IMR-90 (cell line): Measurements from ENCODE around the gene SPTLC1. TPM values are rescaled to one million over a fixed set of nuclear protein-coding genes. Genes with fewer than 3 reads are reported as not detected.
"Not testable (repeated sequence)": the region's sequence is repeated elsewhere in the genome, so short reads cannot be mapped to it uniquely, and the experiment has no call there.

Experiments
- ATAC-seq: fragments of 200-7000 bp; cut with Tn5 transposase; 2 replicates; pipeline ENCODE4 v1.9.1; 2020; ENCODE audit warnings: low read depth, mild to moderate bottlenecking, moderate library complexity
- BruUV-seq: library from RNA; stranded (reverse); fragments of 400-500 nt; replicated peaks from 2 replicates; lab custom pipeline; 2021; lab: Mats Ljungman, UMichigan
- CTCF ChIA-PET: fragments of 300-600 bp; formaldehyde crosslinking; extraction: SDS; loops from one replicate; lab custom pipeline; 2021; ENCODE audit warnings: antibody characterized with exemption; lab: Yijun Ruan, JAX
- POLR2A ChIA-PET: fragments of 300-600 bp; sonication (Branson Sonifier 250); formaldehyde crosslinking; loops from one replicate; lab custom pipeline; 2022; ENCODE audit warnings: antibody characterized with exemption; ENCODE audit not compliant: unreplicated experiment; lab: Charles Lee
- DNase-seq: peaks from one replicate; pipeline ENCODE4 v3.0.0; 2013
- H2AFZ ChIP-seq: replicated peaks from 2 replicates; pipeline ENCODE3; 2013; ENCODE audit warnings: low read length, mild to moderate bottlenecking; ENCODE audit not compliant: poor library complexity
- H2AK5ac ChIP-seq: 2 replicates; pipeline ENCODE4 v1.6.1; 2013; ENCODE audit warnings: low read depth, low read length, inconsistent platforms
- H2AK9ac ChIP-seq: replicated peaks from 2 replicates; pipeline ENCODE3; 2013; ENCODE audit warnings: mild to moderate bottlenecking, low read depth, low read length, moderate library complexity; ENCODE audit not compliant: poor library complexity
- H2BK120ac ChIP-seq: 2 replicates; pipeline ENCODE4 v1.6.1; 2013; ENCODE audit warnings: low read depth, low read length, inconsistent platforms
- H2BK15ac ChIP-seq: 3 replicates; pipeline ENCODE4 v1.6.1; 2013; ENCODE audit warnings: low read depth, low read length, inconsistent platforms
- H2BK20ac ChIP-seq: 2 replicates; pipeline ENCODE4 v1.6.1; 2013; ENCODE audit warnings: low read depth, mild to moderate bottlenecking, inconsistent platforms, low read length, moderate library complexity
- H2BK5ac ChIP-seq: 2 replicates; pipeline ENCODE4 v1.6.1; 2013; ENCODE audit warnings: mild to moderate bottlenecking, low read depth, low read length, inconsistent platforms; ENCODE audit not compliant: poor library complexity, severe bottlenecking
- H3K14ac ChIP-seq: replicated peaks from 2 replicates; pipeline ENCODE4 v1.6.1; 2013; ENCODE audit warnings: low read depth, low read length, inconsistent platforms
- H3K18ac ChIP-seq: 2 replicates; pipeline ENCODE4 v1.6.1; 2013; ENCODE audit warnings: low read depth, low read length, control low read depth
- H3K23ac ChIP-seq: 2 replicates; pipeline ENCODE4 v1.6.1; 2013; ENCODE audit warnings: low read depth, low read length, inconsistent platforms
- H3K27ac ChIP-seq: 2 replicates; pipeline ENCODE4 v1.5.1; 2013; ENCODE audit warnings: mild to moderate bottlenecking, control low read depth, low read length; ENCODE audit not compliant: insufficient read depth
- H3K27me3 ChIP-seq: 2 replicates; pipeline ENCODE4 v1.6.1; 2013; ENCODE audit warnings: low read length; ENCODE audit not compliant: control insufficient read depth, insufficient read depth
- H3K36me3 ChIP-seq: 2 replicates; pipeline ENCODE4 v1.6.1; 2013; ENCODE audit warnings: low read length, mixed read lengths; ENCODE audit not compliant: control insufficient read depth, insufficient read depth
- H3K4ac ChIP-seq: 2 replicates; pipeline ENCODE4 v1.6.1; 2013; ENCODE audit warnings: low read depth, low read length, inconsistent platforms
- H3K4me1 ChIP-seq: 2 replicates; pipeline ENCODE4 v1.6.1; 2013; ENCODE audit warnings: low read length, mixed read lengths; ENCODE audit not compliant: control insufficient read depth, insufficient read depth
- H3K4me2 ChIP-seq: 2 replicates; pipeline ENCODE4 v1.6.1; 2013; ENCODE audit warnings: low read depth, mild to moderate bottlenecking, control low read depth, low read length, moderate library complexity
- H3K4me3 ChIP-seq: 2 replicates; pipeline ENCODE4 v1.5.1; 2013; ENCODE audit warnings: low read depth, mild to moderate bottlenecking, control low read depth, low read length, moderate library complexity; ENCODE audit not compliant: insufficient read depth
- H3K56ac ChIP-seq: 2 replicates; pipeline ENCODE4 v1.6.1; 2013; ENCODE audit warnings: low read length, inconsistent platforms; ENCODE audit not compliant: insufficient read depth; ENCODE audit errors: extremely low read depth
- H3K79me1 ChIP-seq, 2 experiments: 2 replicates each; pipeline ENCODE4 v1.6.1; 2013; ENCODE audit warnings: low read length in 2 of 2, inconsistent platforms in 1 of 2, low read depth in 1 of 2
- H3K9ac ChIP-seq: 2 replicates; pipeline ENCODE4 v1.6.1; 2013; ENCODE audit warnings: low read depth, low read length, control low read depth
- H3K9me1 ChIP-seq: 2 replicates; pipeline ENCODE4 v1.6.1; 2013; ENCODE audit warnings: low read length, inconsistent platforms; ENCODE audit not compliant: insufficient read depth
- H3K9me3 ChIP-seq: 2 replicates; pipeline ENCODE4 v1.6.1; 2013; ENCODE audit warnings: low read length; ENCODE audit not compliant: control insufficient read depth, insufficient read depth
- H4K20me1 ChIP-seq: 2 replicates; pipeline ENCODE4 v1.6.1; 2013; ENCODE audit warnings: low read length, inconsistent platforms; ENCODE audit not compliant: insufficient read depth
- H4K5ac ChIP-seq: 2 replicates; pipeline ENCODE4 v1.6.1; 2013; ENCODE audit warnings: mild to moderate bottlenecking, low read depth, low read length, control low read depth
- H4K8ac ChIP-seq, 2 experiments: 2 replicates each; pipeline ENCODE4 v1.6.1; 2013; ENCODE audit warnings: low read depth in 2 of 2, low read length in 2 of 2, control low read depth in 1 of 2, inconsistent platforms in 1 of 2
- H4K91ac ChIP-seq: 2 replicates; pipeline ENCODE4 v1.6.1; 2013; ENCODE audit warnings: low read depth, low read length, inconsistent platforms; ENCODE audit not compliant: insufficient read depth
- CHD1 ChIP-seq: IDR thresholded peaks from 2 replicates; pipeline ENCODE4 v1.6.1; 2012; ENCODE audit warnings: low read depth, low read length, improper control_type of control experiment
- CTCF ChIP-seq: conservative IDR thresholded peaks from 2 replicates; pipeline ENCODE4 v1.5.1; 2012; ENCODE audit warnings: mild to moderate bottlenecking, low read depth, low read length, improper control_type of control experiment
- MXI1 ChIP-seq: IDR thresholded peaks from 2 replicates; pipeline ENCODE4 v1.6.1; 2012; ENCODE audit warnings: low read depth, mild to moderate bottlenecking, low read length, moderate library complexity, borderline replicate concordance
- RAD21 ChIP-seq: IDR thresholded peaks from 2 replicates; pipeline ENCODE4 v1.6.1; 2012; ENCODE audit warnings: low read length, improper control_type of control experiment
- RFX5 ChIP-seq: IDR thresholded peaks from 2 replicates; pipeline ENCODE4 v1.8.0; 2012; ENCODE audit warnings: low read depth, mild to moderate bottlenecking, low read length, moderate library complexity
- WGBS, 2 experiments: methylation state at CpG; one replicate each; pipeline versions ENCODE4 v1.1.5 to v1.1.7; 2013; ENCODE audit warnings: missing lambda C conversion rate in 2 of 2; ENCODE audit not compliant: insufficient read length in 1 of 2; ENCODE audit errors: extremely low coverage in 2 of 2; 5-methylcytosine and 5-hydroxymethylcytosine counted together
- dilution Hi-C: fragments of 300-500 bp; cut with HindIII; formaldehyde crosslinking; loops from one replicate; pipeline ENCODE4 v1.14.3; 2018; ENCODE audit warnings: low sequenced_read_pairs; ENCODE audit not compliant: unreplicated experiment
- in situ Hi-C: fragments of 300-500 bp; cut with MboI; formaldehyde crosslinking; loops from 3 replicates; pipeline ENCODE4 v1.14.3; 2019; ENCODE audit warnings: low sequenced_read_pairs, inconsistent platforms, mixed read lengths
- intact Hi-C: fragments of 100-400 bp; cut with micrococcal nuclease; formaldehyde crosslinking; loops from 2 replicates; pipeline ENCODE4 v1.10.0; 2022
- polyA plus RNA-seq, 3 experiments: library from polyadenylated mRNA; depleted of rRNA; stranded (reverse); fragments of >200 nt; gene quantifications; 2 replicates each; pipeline ENCODE4 v1.2.3, GENCODE V29; 2012; ENCODE audit warnings: low replicate concordance in 1 of 3
- total RNA-seq: library from RNA; depleted of rRNA; stranded (reverse); fragments of >200 nt; gene quantifications from 2 replicates; pipeline ENCODE4 v1.2.3, GENCODE V29; 2012
- TF ChIP-seq, protein P1 (sequence below): fragments of 150-350 bp; IDR thresholded peaks from 2 replicates; pipeline ENCODE4 v1.6.1; 2017; ENCODE audit warnings: mild to moderate bottlenecking, antibody characterized with exemption, low read length, low read depth

The SPTLC1 gene
- total and polyA plus RNA-seq, 2 of the 4 experiments (the other 2 are of a cell fraction), result 65.7 to 92.7 TPM

DNA sequence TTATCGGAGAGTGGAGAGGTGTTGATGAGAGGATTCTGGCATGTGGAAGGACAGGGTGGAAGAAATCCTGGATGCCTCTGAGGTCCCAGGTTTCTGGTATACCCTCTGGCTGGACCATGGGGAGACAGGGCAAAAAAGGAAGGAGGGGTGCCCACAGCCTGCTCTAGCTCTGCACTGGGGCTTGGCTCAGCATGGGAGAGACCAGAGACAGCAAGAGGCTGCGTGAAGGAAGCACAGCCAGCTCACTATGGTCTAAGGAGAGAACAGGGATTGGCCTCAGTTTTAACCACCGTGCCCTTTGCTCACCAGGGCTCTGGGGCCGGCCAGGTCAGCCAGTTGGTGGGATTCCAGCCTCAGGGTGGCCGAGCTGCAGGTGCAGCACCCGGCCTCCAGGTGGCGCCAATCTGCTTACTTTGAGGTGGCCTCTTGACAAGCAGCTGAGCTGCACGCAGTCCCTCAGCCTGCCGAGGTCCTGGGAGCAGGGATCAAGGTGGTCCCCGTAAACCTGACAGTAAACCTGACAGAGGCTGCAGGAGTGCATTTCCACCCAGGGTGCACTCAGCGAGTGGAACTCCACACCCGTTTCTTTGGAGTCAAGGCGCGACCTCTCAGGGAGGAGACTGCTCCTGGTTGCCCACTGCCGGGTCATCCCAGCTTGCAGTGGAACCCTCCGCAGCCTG is 25.0 kb upstream of the SPTLC1 start (continued):
- TF ChIP-seq RFX5 (no peak), RAD21 (peak; percentile 86), CHD1 (no peak)

DNA sequence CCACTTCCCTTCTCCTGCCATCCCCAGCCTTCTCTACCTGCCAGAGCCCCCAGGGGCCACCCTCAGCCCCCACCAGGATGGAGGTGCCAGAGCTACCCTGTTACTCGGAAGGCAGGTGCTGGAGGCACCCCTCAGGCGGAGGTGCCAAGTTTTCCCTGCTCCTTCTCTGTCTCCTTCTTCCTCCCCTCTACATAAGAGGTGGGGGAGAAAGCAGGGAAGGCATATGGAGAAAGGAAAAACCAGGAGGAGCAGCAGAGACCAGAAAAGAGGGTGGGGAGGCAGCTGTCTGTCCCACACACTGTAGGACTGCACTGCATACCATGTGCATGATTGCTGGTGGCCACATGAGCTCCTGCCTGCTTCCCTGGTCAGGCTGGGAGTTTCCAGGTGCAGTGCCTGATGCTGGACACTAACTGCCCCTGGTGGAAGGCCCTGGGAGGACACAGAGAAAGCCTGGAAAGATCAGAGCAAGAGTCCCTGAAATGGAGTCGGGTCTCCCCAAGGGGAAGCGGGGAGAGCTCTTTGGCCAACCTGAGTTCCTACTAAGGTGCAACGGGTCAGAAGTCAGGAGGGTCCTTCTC is 23.8 kb upstream of the SPTLC1 start:
- H3K9me3 ChIP-seq, H4K20me1 ChIP-seq, dilution Hi-C loops, H3K4me2 ChIP-seq, H3K9ac ChIP-seq, H3K27ac ChIP-seq, H3K27me3 ChIP-seq, H3K9me1 ChIP-seq, BruUV-seq, H3K4me3 ChIP-seq: not testable (repeated sequence)
- in situ Hi-C loops (loop anchor here (10.0 kb wide), 3 partner anchors 156 to 496 kb away; partner anchors contain the start of gene IARS1), intact Hi-C loops (loop anchor here (1.0 to 5.0 kb wide), 3 partner anchors 107 to 653 kb away; no protein-coding TSS in a partner anchor)
- H3K79me1 ChIP-seq, result peaks cover 3 to 44% of the 10 kb centered on the region in 2 experiments; a peak in 3 of 4 replicates
- peak overlapping the region; percentile 85 for H2AK9ac ChIP-seq
- H3K4ac ChIP-seq, result peak overlapping the region; percentile 98
- peak overlapping the region; percentile 99 for H2AK5ac ChIP-seq
- peak overlapping the region; percentile 31 for H2BK5ac ChIP-seq
- peak overlapping the region; percentile 51 for H2AFZ ChIP-seq
- peak; percentile 35; the same call in 1 of the 2 replicates for TF ChIP-seq RAD21
- peak; percentile 47; the same call in 1 of the 2 replicates for TF ChIP-seq MXI1
- TF ChIP-seq, protein P1, sequence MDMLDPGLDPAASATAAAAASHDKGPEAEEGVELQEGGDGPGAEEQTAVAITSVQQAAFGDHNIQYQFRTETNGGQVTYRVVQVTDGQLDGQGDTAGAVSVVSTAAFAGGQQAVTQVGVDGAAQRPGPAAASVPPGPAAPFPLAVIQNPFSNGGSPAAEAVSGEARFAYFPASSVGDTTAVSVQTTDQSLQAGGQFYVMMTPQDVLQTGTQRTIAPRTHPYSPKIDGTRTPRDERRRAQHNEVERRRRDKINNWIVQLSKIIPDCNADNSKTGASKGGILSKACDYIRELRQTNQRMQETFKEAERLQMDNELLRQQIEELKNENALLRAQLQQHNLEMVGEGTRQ, result peak; percentile 50; the same call in 1 of the 2 replicates
- peak; percentile 50 for TF ChIP-seq CTCF
- H3K23ac ChIP-seq, result peak overlapping the region; percentile 48; the same call in 1 of the 2 replicates
- peak overlapping the region; percentile 83 for H3K14ac ChIP-seq
- peak overlapping the region; percentile 20; the same call in 1 of the 2 replicates for H3K56ac ChIP-seq
- H2BK20ac ChIP-seq, result peak overlapping the region; percentile 99
- peak; percentile 10; the same call in 1 of the 2 replicates for ATAC-seq
- DNase-seq, result peak; percentile 78
- H2BK15ac ChIP-seq, result peak overlapping the region; percentile 97; the same call in 1 of the 3 replicates
- H4K5ac ChIP-seq, result peak overlapping the region; percentile 58
- peak overlapping the region; percentile 99 for H2BK120ac ChIP-seq
- H3K4me1 ChIP-seq, result peaks cover 38% of the 10 kb centered on the region
- 93% methylated on average over 3 of the region's 5 CpGs; no CpG with 5 or more reads in 1 of the 2 experiments for WGBS, 2 experiments
- H3K36me3 ChIP-seq, result peaks cover 14% of the 10 kb centered on the region
- H3K18ac ChIP-seq, result peak overlapping the region; percentile 13; the same call in 1 of the 2 replicates
- POLR2A ChIA-PET, result interaction anchor here (0.5 to 0.6 kb wide), 2 partner anchors 103 to 367 kb away, joined by 3 to 4 read pairs; no protein-coding TSS in a partner anchor
- peak overlapping the region; percentile 94 for H4K91ac ChIP-seq
- H4K8ac ChIP-seq, result peak overlapping the region; percentile 70 to 96; a peak in 3 of 4 replicates
- CTCF ChIA-PET, result interaction anchor here (0.7 to 4.1 kb wide), 10 partner anchors 93 to 162 kb away, joined by 3 to 74 read pairs (median 4); no protein-coding TSS in a partner anchor
